Eye (tissue), 1 donor: ENCODE measurements around the gene IGDCC3.
A peak's percentile ranks its signal among the peaks of the same experiment; 100 is the strongest.

Experiments
- DNase-seq: peaks from one replicate; pipeline ENCODE4 v3.0.0-alpha.2; 2015

The IGDCC3 gene

DNA sequence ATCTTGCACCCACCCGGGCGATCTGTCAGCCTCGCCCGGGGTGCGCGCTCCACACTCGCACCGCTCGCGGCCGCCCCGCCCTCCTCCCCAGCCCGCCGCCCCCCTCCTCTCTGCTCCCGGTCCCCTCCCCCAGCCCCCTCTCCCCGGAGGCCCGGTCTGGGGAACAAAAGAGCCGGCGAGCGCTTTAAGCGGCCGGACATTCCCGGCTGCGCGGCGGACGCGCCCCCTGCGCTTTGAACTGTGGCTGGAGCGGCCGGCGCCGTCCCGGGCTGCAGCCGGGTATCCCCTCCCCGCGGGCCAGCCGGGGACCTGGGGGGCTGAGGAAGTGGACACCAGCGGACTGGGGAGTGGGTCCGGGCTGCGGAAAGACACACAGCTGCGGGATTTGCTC, at the start of gene IGDCC3:
Gene IGDCC3, minus strand, starts transcription at position 27 of the 391 bp plus-strand sequence. CDS start 214 bp downstream, outside the sequence.
- DNase-seq, result peak; percentile 90

DNA sequence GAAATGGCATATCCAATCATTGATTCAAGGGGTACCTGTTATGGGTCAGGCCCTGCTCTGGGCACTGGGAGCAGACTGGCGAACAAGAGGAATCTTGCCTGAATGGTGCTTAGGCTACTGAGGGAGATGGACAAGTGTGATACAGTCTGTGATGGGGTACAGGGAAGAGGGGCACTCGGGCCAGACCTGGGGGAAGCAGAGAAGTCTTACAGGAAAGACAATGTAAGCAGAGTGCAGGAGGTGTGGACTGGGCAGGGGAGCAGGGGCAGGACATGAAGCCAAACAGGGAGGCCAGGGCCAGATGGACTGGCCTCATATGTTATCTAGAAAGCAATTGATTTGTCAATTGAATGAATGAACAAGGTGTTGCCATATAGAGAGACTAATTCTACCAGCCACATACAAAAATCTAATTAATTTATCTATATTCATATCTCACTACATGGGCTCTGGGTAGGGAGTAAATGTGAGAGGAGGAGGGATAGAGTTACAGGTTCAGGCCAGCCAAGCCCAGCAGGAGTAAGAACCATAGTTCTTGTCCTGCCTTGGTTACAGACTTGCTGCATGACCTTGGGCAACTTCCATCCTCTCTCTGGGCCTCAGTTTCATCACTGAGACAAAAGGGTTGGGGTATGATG, 48.5 kb upstream of the IGDCC3 start:
- no peak for DNase-seq

GRCh38 chr15:65424683-65425082, 46.9 kb upstream of the IGDCC3 start:
- no peak for DNase-seq

- no peak for DNase-seq
Observed at GRCh38 chr15:65423976-65424679, 46.3 kb upstream of the IGDCC3 start.

DNA sequence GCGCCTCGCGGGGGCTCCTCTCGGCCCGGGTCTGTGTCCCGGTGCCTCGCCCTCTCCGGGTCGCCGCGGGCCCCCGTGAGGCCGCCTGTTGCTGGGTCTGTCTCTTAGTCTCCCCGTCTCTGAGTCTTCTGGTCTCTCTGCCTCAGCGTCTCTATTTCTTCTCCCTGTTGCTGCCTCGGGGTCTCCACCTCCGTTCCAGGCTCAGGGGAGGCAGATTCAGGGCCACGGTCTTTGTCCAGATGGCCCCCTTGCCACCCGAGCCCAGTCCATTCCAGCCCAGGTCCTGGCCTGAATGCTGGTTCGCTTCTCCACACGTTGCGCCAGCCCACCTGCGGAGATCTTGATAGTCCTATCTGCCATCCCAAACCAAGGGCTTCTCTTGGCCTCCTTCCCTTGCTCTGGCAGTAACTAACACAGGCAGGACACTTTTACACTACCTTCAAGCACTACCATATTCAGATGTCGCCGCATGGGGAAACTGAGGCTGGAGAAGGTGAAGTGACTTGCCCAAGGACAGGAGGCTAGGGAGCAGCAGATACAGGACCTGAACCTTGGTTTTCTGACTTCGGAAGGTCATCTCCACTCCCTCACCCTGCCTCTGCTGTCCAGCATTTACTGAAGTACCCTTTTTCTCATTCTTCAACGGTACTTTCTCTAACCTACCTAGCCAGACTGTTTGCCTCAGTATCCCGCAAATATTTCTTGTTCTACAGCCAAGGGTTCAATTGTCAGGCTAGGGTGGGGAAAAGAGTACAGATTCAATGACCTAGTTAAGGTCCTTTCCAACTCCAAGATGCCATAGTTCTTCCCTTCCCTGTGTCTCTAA, 45.6 kb upstream of the IGDCC3 start:
- DNase-seq, result peak; percentile 54

GRCh38 chr15:65421360-65422215, 43.8 kb upstream of the IGDCC3 start:
- peak; percentile 95 for DNase-seq

DNA sequence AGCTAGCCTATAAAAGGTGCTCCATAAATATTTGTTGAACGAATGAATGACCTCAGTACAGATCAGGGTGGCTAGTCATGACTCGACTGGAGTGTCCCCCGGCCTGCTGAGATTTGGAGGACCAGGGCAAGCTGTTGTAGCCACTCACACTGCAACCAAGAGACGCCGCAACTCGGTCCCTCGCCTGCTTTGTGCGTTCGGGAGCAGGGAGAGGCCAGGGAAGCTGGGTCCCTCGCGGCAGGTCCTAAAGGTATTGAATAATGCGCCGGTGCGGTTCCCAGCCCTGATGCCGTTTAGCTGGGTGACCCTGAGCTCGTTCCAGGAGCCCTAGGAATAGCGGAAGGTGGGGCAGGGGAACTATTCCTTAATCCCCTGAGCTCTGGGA, 43.2 kb upstream of the IGDCC3 start:
- no peak for DNase-seq

- no peak for DNase-seq
Observed at GRCh38 chr15:65418596-65418995, 40.8 kb upstream of the IGDCC3 start.

GRCh38 chr15:65416845-65417416, 39.1 kb upstream of the IGDCC3 start:
- peak; percentile 83 for DNase-seq

DNA sequence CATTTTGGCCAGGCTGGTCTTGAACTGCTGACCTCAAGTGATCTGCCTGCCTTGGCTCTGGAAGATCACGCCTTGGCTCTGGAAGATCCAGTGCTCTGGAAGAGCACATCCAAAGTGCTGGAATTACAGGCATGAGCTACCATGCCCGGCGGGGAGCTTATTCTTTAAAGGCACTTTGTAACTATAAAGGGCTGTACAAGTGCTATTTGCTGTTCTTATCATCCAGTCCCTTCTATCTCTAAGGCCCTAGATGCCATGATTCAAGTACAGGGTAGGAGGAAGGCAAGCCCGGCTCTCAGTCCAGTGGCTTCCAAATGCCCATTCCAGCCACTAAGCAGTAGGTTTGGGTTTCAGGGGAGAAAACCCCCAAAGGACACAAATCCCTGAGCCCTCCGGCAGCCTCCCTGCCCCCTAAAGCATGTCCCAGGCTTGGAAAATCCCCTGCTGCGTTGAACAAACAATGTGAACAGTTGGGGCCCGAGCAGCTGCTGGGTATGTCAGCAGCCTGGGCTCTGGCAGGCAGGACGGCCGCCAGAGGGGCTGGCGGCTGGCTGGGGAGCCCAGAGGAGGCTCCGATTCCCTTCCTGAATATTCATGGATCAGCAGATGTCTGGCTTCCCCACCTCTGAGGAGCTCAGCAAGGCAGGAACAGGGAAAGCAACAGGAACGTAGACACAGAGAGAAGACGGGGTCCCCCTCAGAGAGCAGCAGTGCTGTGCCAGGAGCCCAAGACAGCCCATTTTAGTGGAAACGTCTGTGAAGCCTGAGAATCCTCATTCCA, 37.2 kb upstream of the IGDCC3 start:
- DNase-seq, result peak; percentile 93

DNA sequence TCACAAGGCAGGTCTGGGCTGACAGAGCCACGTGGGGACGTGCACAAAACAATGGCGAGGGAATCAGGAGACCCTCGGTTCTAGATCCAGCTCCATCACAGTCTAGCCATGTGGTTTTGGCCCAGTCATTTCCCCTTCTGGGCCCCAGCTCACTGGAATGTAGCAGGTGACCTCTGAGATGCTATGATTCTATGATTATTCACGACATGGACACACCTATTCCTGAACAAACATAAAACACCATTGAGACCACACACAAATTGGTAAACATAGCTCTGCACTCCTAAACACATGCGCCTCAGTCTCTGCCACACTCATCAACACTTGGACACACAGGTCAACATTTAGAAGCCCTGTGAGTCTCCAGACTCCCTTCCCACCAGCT, 36.0 kb upstream of the IGDCC3 start:
- DNase-seq, result no peak

GRCh38 chr15:65413051-65413759, 35.4 kb upstream of the IGDCC3 start:
- no peak for DNase-seq

- peak; percentile 27 for DNase-seq
Observed at GRCh38 chr15:65412556-65412955, 34.8 kb upstream of the IGDCC3 start.

DNA sequence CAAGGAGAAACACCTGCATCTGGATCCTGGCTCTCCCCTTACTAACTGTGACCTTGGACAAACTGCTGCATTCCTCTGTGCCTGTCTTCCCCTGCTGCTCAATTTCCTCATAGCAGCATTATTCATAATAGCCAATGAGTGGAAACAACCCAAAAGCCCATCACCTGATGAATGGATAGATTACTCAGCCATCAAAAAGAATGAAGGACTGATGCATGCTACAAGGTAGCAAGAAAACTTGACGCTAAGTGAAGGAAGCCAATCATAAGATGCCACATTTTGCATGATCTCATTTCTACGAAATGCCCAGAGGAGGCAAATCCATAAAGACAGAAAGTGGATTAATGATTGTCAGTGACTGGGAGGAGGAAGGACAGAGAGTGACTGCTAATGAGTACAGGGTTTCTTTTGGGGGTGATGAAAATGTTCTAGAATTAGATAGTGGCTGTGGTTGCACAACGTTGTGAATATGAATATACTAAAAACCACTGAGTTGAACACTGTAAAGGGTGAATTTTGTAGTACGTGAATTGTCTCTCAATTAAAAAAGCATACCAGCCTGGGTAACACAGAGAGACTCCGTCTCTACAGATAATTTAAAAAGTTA, 33.8 kb upstream of the IGDCC3 start:
- peak; percentile 60 for DNase-seq

DNA sequence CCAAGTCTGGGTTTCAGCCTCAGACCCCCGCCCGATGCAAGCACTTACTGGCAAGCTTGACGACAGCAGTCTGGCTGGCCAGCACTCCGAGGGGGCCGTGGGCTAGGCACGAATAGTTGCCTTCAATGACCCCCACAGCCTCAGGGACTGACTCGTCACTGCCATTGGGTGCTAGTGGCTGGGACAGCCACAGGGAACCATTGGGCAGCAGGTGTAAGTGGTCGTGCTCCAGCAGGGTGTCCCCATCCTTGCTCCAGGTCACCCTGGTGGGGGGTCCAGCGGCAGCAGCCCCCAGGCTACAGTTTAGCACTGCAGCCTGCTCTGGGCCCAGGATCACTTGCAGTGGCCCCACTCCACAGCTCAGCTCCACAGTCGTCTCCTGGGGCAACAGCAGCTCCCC, 33.2 kb upstream of the IGDCC3 start:
- DNase-seq, result no peak

- no peak for DNase-seq
Observed at GRCh38 chr15:65410036-65410435, 32.2 kb upstream of the IGDCC3 start.

- DNase-seq, result peak; percentile 15
Observed at GRCh38 chr15:65409036-65409631, 31.3 kb upstream of the IGDCC3 start.

DNA sequence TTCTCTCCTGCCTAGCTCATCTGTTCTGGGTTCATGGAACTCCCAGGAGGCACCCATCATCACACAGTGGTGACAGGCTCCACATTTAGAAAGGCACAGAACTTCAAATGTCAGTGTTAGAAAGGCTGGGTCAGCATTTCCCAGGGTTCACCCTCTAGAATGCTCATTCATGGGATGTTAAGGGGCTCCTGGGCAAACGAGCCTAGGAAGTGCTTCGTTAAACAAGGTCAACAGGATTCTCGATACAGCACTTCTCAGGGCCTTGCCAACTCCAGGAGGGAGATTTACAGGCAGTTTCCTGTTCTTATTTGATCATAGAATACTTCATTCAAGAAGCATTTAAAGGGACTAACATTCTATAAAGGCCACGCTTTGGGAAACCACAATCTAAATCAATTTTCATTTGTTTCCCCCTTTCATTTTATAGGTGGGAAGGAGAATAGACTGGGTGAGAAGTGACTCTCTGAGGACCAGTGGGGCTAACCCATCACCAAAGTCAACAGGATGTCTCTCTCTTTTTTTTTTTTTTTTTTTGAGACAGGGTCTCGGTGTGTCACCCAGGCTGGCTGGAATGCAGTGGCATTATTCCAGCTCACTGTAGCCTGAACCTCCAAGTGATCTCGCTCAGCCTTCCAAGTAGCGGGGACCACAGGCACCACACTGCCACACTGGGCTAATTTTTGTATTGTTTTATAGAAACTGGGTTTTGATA, 30.7 kb upstream of the IGDCC3 start:
- peak; percentile 20 for DNase-seq

- DNase-seq, result peak; percentile 28
Observed at GRCh38 chr15:65406424-65407000, 28.7 kb upstream of the IGDCC3 start.
